ENCODE data around the gene SCARF2. TPM values are rescaled to one million over a fixed set of nuclear protein-coding genes. Genes with fewer than 3 reads are reported as not detected.

Gene SCARF2
- total RNA-seq = 19.0 and 22.7 TPM in 2 replicates

GRCh38 chr22:20437613-20438426, at the start of gene SCARF2:
TSS of gene SCARF2 (minus strand) at chr22:20437825. CDS start at chr22:20437754, 71 bp downstream.

GRCh38 chr22:20393705-20394476, 43.7 kb downstream of the SCARF2 start, which contains the start of gene ZNF74:
TSS of gene ZNF74 (plus strand) at chr22:20394151. CDS start at chr22:20394629, 478 bp downstream.

Small RNAs within 50 kb of the gene (small RNA-seq; reads per million reads assigned to genes)
- gene RF00019 (not detected), gene RN7SL812P (not detected), gene RNU6-225P (not detected), gene RNY1P9 (not detected)

Other genes starting within 250 kb of the SCARF2 start
- 0.22 and 0.26 TPM in 2 replicates for gene RTN4R, start 169.5 kb downstream of the SCARF2 start, total RNA-seq
- gene DGCR6L, start 117.8 kb downstream of the SCARF2 start, total RNA-seq = 48.0 and 54.7 TPM in 2 replicates
- gene ZNF74, start 43.7 kb downstream of the SCARF2 start, total RNA-seq = 6.5 and 7.8 TPM in 2 replicates
- 37.8 and 38.4 TPM in 2 replicates for gene KLHL22, start 58.0 kb upstream of the SCARF2 start, total RNA-seq
- 44.5 and 53.8 TPM in 2 replicates for gene MED15, start 69.8 kb upstream of the SCARF2 start, total RNA-seq

Measured in articular chondrocyte of knee joint (primary cell).